SK-N-SH (cell line): ENCODE results near the gene NEUROD6. TPM values are rescaled to one million over a fixed set of nuclear protein-coding genes. Genes with fewer than 3 reads are reported as not detected.

Source experiments
- CTCF ChIA-PET: fragments of 300-600, 350-600 bp; formaldehyde crosslinking; extraction: SDS; loops from one replicate; lab custom pipeline; 2021; lab: Yijun Ruan, JAX
- POLR2A ChIA-PET: fragments of 350-600 bp; sonication (Branson Sonifier 250); formaldehyde crosslinking; extraction: SDS; loops from one replicate; lab custom pipeline; 2020; ENCODE audit warnings: antibody characterized with exemption, inconsistent platforms; lab: Yijun Ruan, JAX
- DNase-seq: peaks from one replicate; pipeline ENCODE4 v3.0.0; 2012
- H2AFZ ChIP-seq: fragments of 200-600 bp; sonication (generic); 2 replicates; pipeline ENCODE4 v1.8.1; 2016; ENCODE audit warnings: antibody characterized with exemption, mild to moderate bottlenecking, low read depth
- H3F3A ChIP-seq: fragments of 200-600 bp; sonication (generic); replicated peaks from 2 replicates; pipeline ENCODE3; 2016; ENCODE audit warnings: antibody characterized with exemption, mild to moderate bottlenecking; ENCODE audit not compliant: insufficient read depth
- H3K27ac ChIP-seq, 2 experiments: fragments of 200-500 bp in 1 of 2; fragments of 200-600 bp in 1 of 2; sonication (Bioruptor generic) in 1 of 2; sonication (generic), shearing (Covaris generic) in 1 of 2; 2 replicates each; pipeline versions ENCODE4 v1.5.1 to v1.6.1; 2014 to 2016; ENCODE audit warnings: low read depth in 2 of 2, inconsistent platforms in 1 of 2, low read length in 1 of 2, mild to moderate bottlenecking in 1 of 2, mixed read lengths in 1 of 2
- H3K27me3 ChIP-seq: fragments of 200-600 bp; sonication (generic), shearing (Covaris generic); 2 replicates; pipeline ENCODE4 v1.6.1; 2016; ENCODE audit warnings: mixed run types; ENCODE audit not compliant: insufficient read depth
- H3K36me3 ChIP-seq, 2 experiments: fragments of 200-500 bp in 1 of 2; fragments of 200-600 bp in 1 of 2; sonication (Bioruptor generic) in 1 of 2; sonication (generic) in 1 of 2; replicated peaks in 1 of 2; 2 replicates each; pipeline versions ENCODE3 to v1.5.1; 2014 to 2016; ENCODE audit warnings: low read length in 1 of 2, mild to moderate bottlenecking in 1 of 2; ENCODE audit not compliant: insufficient read depth in 2 of 2, control insufficient read depth in 1 of 2
- H3K4me1 ChIP-seq, 2 experiments: fragments of 200-500 bp in 1 of 2; fragments of 200-600 bp in 1 of 2; sonication (Bioruptor generic) in 1 of 2; sonication (generic), shearing (Covaris generic) in 1 of 2; 2 replicates each; pipeline versions ENCODE4 v1.5.1 to v1.6.1; 2014 to 2016; ENCODE audit warnings: low read depth in 1 of 2, low read length in 1 of 2, mixed run types in 1 of 2; ENCODE audit not compliant: insufficient read depth in 2 of 2, control insufficient read depth in 1 of 2
- H3K4me2 ChIP-seq: fragments of 200-600 bp; sonication (generic), shearing (Covaris generic); 2 replicates; pipeline ENCODE4 v1.6.1; 2017; ENCODE audit warnings: mixed run types
- H3K4me3 ChIP-seq, 2 experiments: fragments of 200-500 bp in 1 of 2; fragments of 200-600 bp in 1 of 2; sonication (Bioruptor generic) in 1 of 2; sonication (generic), shearing (Covaris generic) in 1 of 2; 2 replicates each; pipeline versions ENCODE4 v1.5.1 to v1.8.1; 2014 to 2016; ENCODE audit warnings: low read depth in 2 of 2, inconsistent platforms in 1 of 2, low read length in 1 of 2, mild to moderate bottlenecking in 1 of 2, mixed read lengths in 1 of 2, moderate library complexity in 1 of 2
- H3K79me2 ChIP-seq: fragments of 200-600 bp; sonication (generic); 2 replicates; pipeline ENCODE4 v1.8.1; 2017; ENCODE audit warnings: mild to moderate bottlenecking; ENCODE audit not compliant: insufficient read depth
- H3K9ac ChIP-seq: fragments of 200-600 bp; sonication (generic); 2 replicates; pipeline ENCODE4 v1.6.1; 2017; ENCODE audit warnings: mixed run types
- H3K9me2 ChIP-seq: fragments of 200-600 bp; sonication (generic); 2 replicates; pipeline ENCODE4 v1.6.1; 2017; ENCODE audit warnings: mixed run types
- H3K9me3 ChIP-seq: fragments of 200-600 bp; sonication (generic); 2 replicates; pipeline ENCODE4 v1.6.1; 2017; ENCODE audit warnings: mixed run types, mild to moderate bottlenecking, moderate library complexity
- H4K20me1 ChIP-seq: fragments of 200-600 bp; sonication (generic); 2 replicates; pipeline ENCODE4 v1.6.1; 2017; ENCODE audit warnings: mild to moderate bottlenecking, mixed run types; ENCODE audit not compliant: insufficient read depth
- CHD2 ChIP-seq: fragments of 150-350 bp; IDR thresholded peaks from 2 replicates; pipeline ENCODE4 v1.6.1; 2018; ENCODE audit warnings: low read length; ENCODE audit not compliant: partially characterized antibody
- EP300 ChIP-seq, 2 experiments: IDR thresholded peaks; 2 replicates each; pipeline versions ENCODE4 v1.4.0 to v1.6.1; 2012; ENCODE audit warnings: borderline replicate concordance in 1 of 2, low read depth in 1 of 2, low read length in 1 of 2
- FOXM1 ChIP-seq: IDR thresholded peaks from 2 replicates; pipeline ENCODE4 v1.4.0; 2012; ENCODE audit warnings: low read depth, mild to moderate bottlenecking
- GABPA ChIP-seq: IDR thresholded peaks from 2 replicates; pipeline ENCODE4 v1.4.0; 2012; ENCODE audit warnings: low read depth, mild to moderate bottlenecking
- JUND ChIP-seq: IDR thresholded peaks from 2 replicates; pipeline ENCODE4 v1.4.0; 2012
- MAX ChIP-seq: IDR thresholded peaks from 2 replicates; pipeline ENCODE4 v1.4.0; 2012; ENCODE audit warnings: low read depth
- MEF2A ChIP-seq: IDR thresholded peaks from 2 replicates; pipeline ENCODE4 v1.4.0; 2012; ENCODE audit warnings: low read depth, borderline replicate concordance
- MXI1 ChIP-seq: IDR thresholded peaks from 2 replicates; pipeline ENCODE4 v1.6.1; 2012; ENCODE audit warnings: mild to moderate bottlenecking, low read depth, low read length, improper control_type of control experiment
- NFIC ChIP-seq: IDR thresholded peaks from 2 replicates; pipeline ENCODE4 v1.4.0; 2012; ENCODE audit warnings: borderline replicate concordance
- NRF1 ChIP-seq: IDR thresholded peaks from 2 replicates; pipeline ENCODE4 v1.6.1; 2012; ENCODE audit warnings: low read depth, mild to moderate bottlenecking, low read length
- POLR2AphosphoS5 ChIP-seq: IDR thresholded peaks from 2 replicates; pipeline ENCODE4 v1.6.1; 2012; ENCODE audit warnings: low read depth, low read length
- RAD21 ChIP-seq: IDR thresholded peaks from 2 replicates; pipeline ENCODE4 v1.6.1; 2012; ENCODE audit warnings: mild to moderate bottlenecking, low read length
- RCOR1 ChIP-seq: fragments of 150-350 bp; IDR thresholded peaks from 2 replicates; pipeline ENCODE4 v1.6.1; 2017; ENCODE audit warnings: antibody characterized with exemption, low read length
- REST ChIP-seq: IDR thresholded peaks from 2 replicates; pipeline ENCODE4 v1.6.1; 2012; ENCODE audit warnings: mild to moderate bottlenecking, low read depth, low read length, moderate library complexity
- RFX5 ChIP-seq: IDR thresholded peaks from 2 replicates; pipeline ENCODE4 v1.6.1; 2012; ENCODE audit warnings: mild to moderate bottlenecking, improper control_type of control experiment, low read length
- RXRA ChIP-seq: IDR thresholded peaks from 2 replicates; pipeline ENCODE4 v1.4.0; 2012; ENCODE audit warnings: low read depth, mild to moderate bottlenecking, borderline replicate concordance
- SIN3A ChIP-seq: IDR thresholded peaks from 2 replicates; pipeline ENCODE4 v1.6.1; 2012; ENCODE audit warnings: low read depth, mild to moderate bottlenecking, low read length, moderate library complexity, borderline replicate concordance
- SMC3 ChIP-seq: IDR thresholded peaks from 2 replicates; pipeline ENCODE4 v1.6.1; 2012; ENCODE audit warnings: low read depth, low read length, improper control_type of control experiment
- TAF1 ChIP-seq: IDR thresholded peaks from 2 replicates; pipeline ENCODE4 v1.6.1; 2012; ENCODE audit warnings: low read depth, mild to moderate bottlenecking, low read length, moderate library complexity, borderline replicate concordance
- TCF12 ChIP-seq: IDR thresholded peaks from 2 replicates; pipeline ENCODE4 v1.4.0; 2012
- TEAD4 ChIP-seq: IDR thresholded peaks from 2 replicates; pipeline ENCODE4 v1.4.0; 2012; ENCODE audit warnings: mild to moderate bottlenecking, borderline replicate concordance; ENCODE audit not compliant: insufficient read depth
- USF1 ChIP-seq: IDR thresholded peaks from 2 replicates; pipeline ENCODE4 v1.4.0; 2012; ENCODE audit warnings: low read depth, borderline replicate concordance
- USF2 ChIP-seq: fragments of 150-350 bp; IDR thresholded peaks from 2 replicates; pipeline ENCODE4 v1.6.1; 2017; ENCODE audit warnings: antibody characterized with exemption, low read length, low read depth, borderline replicate concordance
- YY1 ChIP-seq: IDR thresholded peaks from 2 replicates; pipeline ENCODE4 v1.4.0; 2012; ENCODE audit warnings: low read depth, mild to moderate bottlenecking
- WGBS: methylation state at CpG from one replicate; pipeline ENCODE4 v1.1.6; 2017; ENCODE audit warnings: low lambda C conversion rate; 5-methylcytosine and 5-hydroxymethylcytosine counted together
- polyA plus RNA-seq, 3 experiments: library from polyadenylated mRNA; depleted of rRNA; stranded (reverse); fragments of >200 nt; gene quantifications; 2 replicates each; pipeline ENCODE4 v1.2.3, GENCODE V29; 2012

Gene NEUROD6
- polyA plus RNA-seq, 1 of the 3 experiments (the other 2 are of a cell fraction), result not detected

- no peaks in the 10 kb centered on the region for H4K20me1 ChIP-seq
- no peaks in the 10 kb centered on the region for H3F3A ChIP-seq
- H3K27ac ChIP-seq, result no peak overlapping the region
- H3K9ac ChIP-seq, result no peak overlapping the region
- H3K4me1 ChIP-seq, result no peaks in the 10 kb centered on the region; a peak in 1 of 4 replicates
- WGBS, result 42% methylated on average over 14 of the region's 14 CpGs
- H3K4me2 ChIP-seq, result no peak overlapping the region
- peaks cover 44% of the 10 kb centered on the region for H3K27me3 ChIP-seq
- CTCF ChIA-PET, result interaction anchor here (1.5 kb wide), 1 partner anchor 9 kb away, joined by 4 read pairs; no protein-coding TSS in a partner anchor
- no peaks in the 10 kb centered on the region for H3K9me2 ChIP-seq
- DNase-seq, result no peak
- H3K4me3 ChIP-seq, result no peak overlapping the region
- no peaks in the 10 kb centered on the region for H3K36me3 ChIP-seq
- no peaks in the 10 kb centered on the region for H3K9me3 ChIP-seq
- TF ChIP-seq SIN3A, result no peak
- no peak for TF ChIP-seq RAD21
- TF ChIP-seq POLR2AphosphoS5, result no peak
- no peak for TF ChIP-seq TEAD4
- no peak for TF ChIP-seq SMC3
- no peak for TF ChIP-seq NFIC
- TF ChIP-seq USF2, result no peak
- TF ChIP-seq NRF1, result no peak
- TF ChIP-seq TAF1, result no peak
- no peak for TF ChIP-seq USF1
- TF ChIP-seq TCF12, result no peak
- TF ChIP-seq MEF2A, result no peak
- no peak for TF ChIP-seq MAX
- TF ChIP-seq RXRA, result no peak
- TF ChIP-seq EP300 (IDR thresholded peaks at IDR 0.05; ENCODE audit: borderline replicate concordance in 1 of 2, low read depth in 1 of 2, low read length in 1 of 2), result no peak
- no peak for TF ChIP-seq YY1
- TF ChIP-seq CHD2, result no peak
- no peak for TF ChIP-seq JUND
- TF ChIP-seq GABPA, result no peak
- TF ChIP-seq, all 33 proteins: peak for 0
- POLR2A ChIA-PET, result no interaction called here
- Histone ChIP-seq H2AFZ (no peak overlapping the region), H3K79me2 (no peaks in the 10 kb centered on the region)
Observed at GRCh38 chr7:31338706-31339105, 1.8 kb downstream of the NEUROD6 start.

- Histone ChIP-seq H4K20me1 (no peaks in the 10 kb centered on the region), H3K4me1 (no peaks in the 10 kb centered on the region), H3K9ac (no peak overlapping the region), H3F3A (no peaks in the 10 kb centered on the region), H3K27ac (no peak overlapping the region), H2AFZ (no peak overlapping the region), H3K79me2 (no peaks in the 10 kb centered on the region), H3K36me3 (no peaks in the 10 kb centered on the region), H3K27me3 (peaks cover 51% of the 10 kb centered on the region), H3K9me3 (no peaks in the 10 kb centered on the region), H3K9me2 (no peaks in the 10 kb centered on the region), H3K4me3 (no peak overlapping the region), H3K4me2 (no peak overlapping the region)
- whole genome bisulfite sequencing, result 31% methylated on average over 9 of the region's 9 CpGs
- CTCF ChIA-PET, result interaction anchor here (1.0 to 1.7 kb wide), 2 partner anchors 10 to 15 kb away, joined by 4 to 5 read pairs; no protein-coding TSS in a partner anchor
- POLR2A ChIA-PET, result no interaction called here
- no peak for DNase-seq
- TF ChIP-seq NRF1 (no peak), RCOR1 (no peak), SMC3 (no peak), JUND (no peak), MXI1 (no peak), REST (no peak), FOXM1 (no peak), YY1 (no peak), RFX5 (no peak)
Observed at GRCh38 chr7:31337002-31337565, 3.4 kb downstream of the NEUROD6 start.
